Inferior parietal cortex (tissue), 1 donor: ENCODE measurements around the gene TUBGCP3.
"Not testable (repeated sequence)": the region's sequence is repeated elsewhere in the genome, so short reads cannot be mapped to it uniquely, and the experiment has no call there.

Source experiments
- DNase-seq: peaks from one replicate; pipeline ENCODE4 v3.0.0-alpha.2; 2016; ENCODE audit errors: extremely low spot score

Gene TUBGCP3

GRCh38 chr13:112587764-112588489 is at the start of gene TUBGCP3:
TUBGCP3 (minus strand) TSS chr13:112588153; CDS start chr13:112587980, 173 bp downstream.
- DNase-seq = peak; percentile 79

GRCh38 chr13:112637017-112637801 is 49.3 kb upstream of the TUBGCP3 start:
- no peak for DNase-seq

- DNase-seq = no peak
These were observed 48.5 kb upstream of the TUBGCP3 start for GRCh38 chr13:112636401-112636975.

- DNase-seq = no peak
These were observed 47.4 kb upstream of the TUBGCP3 start for GRCh38 chr13:112635323-112635722.

GRCh38 chr13:112634102-112634501 is 46.1 kb upstream of the TUBGCP3 start:
- DNase-seq = no peak

- DNase-seq = not testable (repeated sequence)
These were observed 42.3 kb upstream of the TUBGCP3 start for GRCh38 chr13:112630226-112630625.

GRCh38 chr13:112629161-112629560 is 41.2 kb upstream of the TUBGCP3 start:
- DNase-seq = no peak

GRCh38 chr13:112627613-112628012 is 39.7 kb upstream of the TUBGCP3 start:
- not testable (repeated sequence) for DNase-seq

- no peak for DNase-seq
These were observed 39.2 kb upstream of the TUBGCP3 start for GRCh38 chr13:112627161-112627560.

- no peak for DNase-seq
These were observed 38.8 kb upstream of the TUBGCP3 start for GRCh38 chr13:112626761-112627160.

GRCh38 chr13:112626124-112626523 is 38.2 kb upstream of the TUBGCP3 start:
- DNase-seq = no peak

- DNase-seq = no peak
These were observed 37.7 kb upstream of the TUBGCP3 start for GRCh38 chr13:112625698-112626097.

- no peak for DNase-seq
These were observed 36.9 kb upstream of the TUBGCP3 start for GRCh38 chr13:112624602-112625430.

- no peak for DNase-seq
These were observed 36.1 kb upstream of the TUBGCP3 start for GRCh38 chr13:112624040-112624439.

GRCh38 chr13:112623051-112623711 is 35.2 kb upstream of the TUBGCP3 start:
- no peak for DNase-seq

- no peak for DNase-seq
These were observed 34.4 kb upstream of the TUBGCP3 start for GRCh38 chr13:112622375-112622774.

GRCh38 chr13:112619730-112620631 is 32.0 kb upstream of the TUBGCP3 start:
- peak; percentile 29 for DNase-seq

- DNase-seq = no peak
These were observed 30.5 kb upstream of the TUBGCP3 start for GRCh38 chr13:112618501-112618900.

- DNase-seq = no peak
These were observed 29.9 kb upstream of the TUBGCP3 start for GRCh38 chr13:112617754-112618375.
